Peyer's patch (tissue), 4 donors: Measurements from ENCODE around the gene SLC5A3.

Source experiments
- CTCF ChIP-seq, 6 experiments: fragments of 450-650 bp in 4 of 6; fragments of 200-600 bp in 2 of 6; sonication (generic) in 1 of 6; IDR thresholded peaks; one replicate each; pipeline ENCODE4 v1.5.1; 2017 to 2019; ENCODE audit warnings: antibody characterized with exemption in 6 of 6, mild to moderate bottlenecking in 3 of 6, moderate library complexity in 1 of 6
- POLR2A ChIP-seq, 2 donors: fragments of 450-650 bp; IDR thresholded peaks; one replicate each; pipeline ENCODE4 v1.5.1; 2017; ENCODE audit warnings: antibody characterized with exemption in 2 of 2, mild to moderate bottlenecking in 2 of 2, moderate library complexity in 2 of 2

DNA sequence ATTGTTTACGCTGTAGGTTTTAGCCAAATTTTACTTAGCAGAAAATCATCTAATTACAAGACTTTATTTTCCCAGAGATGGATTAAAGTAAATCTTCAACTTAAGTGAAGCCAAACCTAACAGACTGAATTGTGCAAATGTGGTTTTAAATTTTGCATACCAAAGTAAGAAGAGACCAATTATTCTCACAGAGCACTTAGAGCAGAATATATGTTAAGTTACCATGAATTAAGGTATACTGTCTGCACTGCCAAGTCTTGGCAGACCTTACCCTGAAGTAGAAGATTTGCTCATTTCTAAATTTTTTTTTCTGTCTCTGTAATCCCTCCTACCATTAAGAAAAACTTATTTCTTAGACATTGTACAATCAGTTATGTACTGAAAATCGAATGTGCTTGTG is 24.1 kb downstream of the SLC5A3 start:
- TF ChIP-seq CTCF (IDR thresholded peaks at IDR 0.05) = no peak
- TF ChIP-seq POLR2A (IDR thresholded peaks at IDR 0.05) = no peak
